SU-DHL-6 (cell line): ENCODE measurements around the gene AADAC.

Experiments used
- EZH2phosphoT487 ChIP-seq: fragments of 200-600 bp; sonication (generic), shearing (Covaris generic); conservative IDR thresholded peaks from 2 replicates; pipeline ENCODE4 v1.6.1; 2018; ENCODE audit warnings: mild to moderate bottlenecking, antibody characterized with exemption, low read length, moderate library complexity, mixed read lengths
- TF ChIP-seq, protein P1 (sequence below): fragments of 200-600 bp; sonication (generic); IDR thresholded peaks from one replicate; pipeline ENCODE4 v1.5.1; 2017; ENCODE audit warnings: antibody characterized with exemption, mild to moderate bottlenecking, low read length, moderate library complexity; ENCODE audit not compliant: insufficient read depth, poor library complexity, severe bottlenecking

DNA sequence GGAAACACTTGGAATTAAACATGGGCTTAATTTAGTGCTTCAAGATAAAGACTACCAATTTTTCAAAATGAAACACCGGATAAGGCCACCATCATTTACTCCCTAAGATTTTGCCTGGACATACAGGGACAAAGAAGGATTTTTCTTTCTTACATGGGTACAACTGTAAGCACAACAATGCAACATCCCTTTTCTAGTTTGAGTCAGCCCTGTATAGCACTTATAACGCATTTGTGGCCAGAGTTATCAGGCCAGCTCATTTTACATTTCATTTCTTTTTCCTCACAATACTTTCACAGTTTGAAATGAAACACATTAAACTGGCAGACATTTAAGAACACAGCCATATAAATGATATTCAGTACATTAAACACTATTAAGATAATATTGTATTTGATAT lies 49.7 kb downstream of the AADAC start:
- TF ChIP-seq, protein P1, sequence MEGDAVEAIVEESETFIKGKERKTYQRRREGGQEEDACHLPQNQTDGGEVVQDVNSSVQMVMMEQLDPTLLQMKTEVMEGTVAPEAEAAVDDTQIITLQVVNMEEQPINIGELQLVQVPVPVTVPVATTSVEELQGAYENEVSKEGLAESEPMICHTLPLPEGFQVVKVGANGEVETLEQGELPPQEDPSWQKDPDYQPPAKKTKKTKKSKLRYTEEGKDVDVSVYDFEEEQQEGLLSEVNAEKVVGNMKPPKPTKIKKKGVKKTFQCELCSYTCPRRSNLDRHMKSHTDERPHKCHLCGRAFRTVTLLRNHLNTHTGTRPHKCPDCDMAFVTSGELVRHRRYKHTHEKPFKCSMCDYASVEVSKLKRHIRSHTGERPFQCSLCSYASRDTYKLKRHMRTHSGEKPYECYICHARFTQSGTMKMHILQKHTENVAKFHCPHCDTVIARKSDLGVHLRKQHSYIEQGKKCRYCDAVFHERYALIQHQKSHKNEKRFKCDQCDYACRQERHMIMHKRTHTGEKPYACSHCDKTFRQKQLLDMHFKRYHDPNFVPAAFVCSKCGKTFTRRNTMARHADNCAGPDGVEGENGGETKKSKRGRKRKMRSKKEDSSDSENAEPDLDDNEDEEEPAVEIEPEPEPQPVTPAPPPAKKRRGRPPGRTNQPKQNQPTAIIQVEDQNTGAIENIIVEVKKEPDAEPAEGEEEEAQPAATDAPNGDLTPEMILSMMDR, result no peak
- TF ChIP-seq EZH2phosphoT487, result no peak
